HG03095 (cell line): Measurements from ENCODE around the gene HNRNPLL.
A peak's percentile ranks its signal among the peaks of the same experiment; 100 is the strongest.
"Not testable (repeated sequence)": the region's sequence is repeated elsewhere in the genome, so short reads cannot be mapped to it uniquely, and the experiment has no call there.

Experiments
- ATAC-seq: cut with Tn5 transposase; IDR thresholded peaks from one replicate; pipeline ENCODE4 v1.9.1; 2021; ENCODE audit warnings: moderate library complexity; ENCODE audit not compliant: unreplicated experiment

Gene HNRNPLL

GRCh38 chr2:38602732-38603401 is at the start of gene HNRNPLL:
Gene HNRNPLL, minus strand, starts transcription at chr2:38602928. Its CDS starts 302 bp downstream, at chr2:38602626.
- ATAC-seq = peak; percentile 61

DNA sequence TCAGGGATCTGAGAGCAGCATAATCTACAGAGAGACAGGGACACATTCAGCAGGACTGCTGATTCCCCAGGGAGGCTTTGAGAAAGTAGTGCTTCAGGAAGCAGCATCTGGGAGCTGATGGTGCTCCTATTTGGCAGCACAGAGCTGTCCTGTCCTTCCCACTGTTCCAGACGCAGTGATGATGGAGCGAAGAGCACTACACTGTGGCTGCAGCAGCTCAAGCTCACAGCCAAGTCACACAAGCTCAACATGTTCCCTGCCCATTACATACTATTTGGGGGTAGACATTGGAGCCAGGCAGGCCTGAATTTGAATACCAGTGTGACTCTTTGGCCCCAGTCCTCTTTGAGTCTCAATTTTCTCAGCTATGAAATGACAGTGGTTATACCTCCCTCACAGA is 48.0 kb upstream of the HNRNPLL start:
- ATAC-seq = no peak

- no peak for ATAC-seq
These were observed 47.3 kb upstream of the HNRNPLL start for GRCh38 chr2:38650012-38650411.

GRCh38 chr2:38649176-38649728 is 46.5 kb upstream of the HNRNPLL start:
- no peak for ATAC-seq

DNA sequence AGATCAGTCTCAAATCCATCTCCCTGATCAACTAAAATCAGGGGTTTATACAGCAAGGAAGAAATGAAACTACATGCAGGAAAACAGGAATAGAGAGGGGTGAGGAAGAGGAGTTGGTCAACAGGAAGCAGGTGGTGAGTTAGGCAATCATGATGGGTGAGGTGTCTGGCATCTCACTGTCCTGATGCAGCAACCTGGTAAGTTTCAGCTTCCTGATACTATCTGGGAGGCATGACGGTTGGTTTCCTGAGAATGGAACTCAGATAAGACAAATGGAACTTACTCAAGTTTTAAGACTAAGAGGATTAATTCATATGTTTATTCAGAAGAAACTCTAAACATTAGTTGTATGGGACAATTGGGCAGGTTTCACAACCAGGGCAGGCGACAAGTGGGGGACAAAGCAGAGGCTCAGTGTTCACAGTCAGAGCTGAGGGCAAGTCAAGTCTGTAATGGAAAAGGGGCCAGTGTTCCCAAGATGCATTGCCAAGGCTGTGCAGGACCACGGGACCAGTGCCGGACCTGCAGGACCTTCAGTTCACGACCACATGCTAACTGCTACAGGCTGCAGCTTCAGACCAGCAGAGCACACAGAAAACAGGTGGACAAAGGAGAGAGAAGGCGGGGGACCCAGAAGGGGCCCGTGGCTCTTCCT is 45.5 kb upstream of the HNRNPLL start:
- no peak for ATAC-seq

- not testable (repeated sequence) for ATAC-seq
These were observed 41.2 kb upstream of the HNRNPLL start for GRCh38 chr2:38643683-38644511.

GRCh38 chr2:38643021-38643671 is 40.4 kb upstream of the HNRNPLL start:
- no peak for ATAC-seq

DNA sequence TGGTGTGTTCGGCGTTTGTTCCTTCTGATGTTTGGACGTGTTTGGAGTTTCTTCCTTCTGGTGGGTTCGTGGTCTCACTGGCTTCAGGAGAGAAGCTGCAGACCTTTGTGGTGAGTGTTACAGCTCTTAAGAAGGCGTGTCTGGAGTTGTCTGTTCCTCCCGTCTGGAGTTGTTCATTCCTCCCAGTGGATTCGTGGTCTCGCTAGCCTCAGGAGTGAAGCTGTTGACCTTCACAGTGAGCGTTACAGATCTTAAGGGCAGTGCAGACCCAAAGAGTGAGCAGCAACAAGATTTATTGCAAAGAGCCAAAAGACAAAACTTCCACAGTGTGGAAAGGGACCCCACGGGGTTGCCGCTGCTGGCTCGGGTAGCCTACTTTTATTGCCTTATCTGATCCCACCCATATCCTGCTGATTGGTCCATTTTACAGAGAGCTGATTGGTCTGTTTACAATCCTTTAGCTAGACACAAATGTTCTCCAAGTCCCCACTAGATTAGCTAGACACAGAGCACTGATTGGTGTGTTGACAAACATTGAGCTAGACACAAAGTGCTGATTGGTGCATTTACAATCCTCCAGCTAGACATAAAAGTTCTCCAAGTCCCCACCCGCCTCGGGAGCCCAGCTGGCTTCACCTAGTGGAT is 39.8 kb upstream of the HNRNPLL start:
- not testable (repeated sequence) for ATAC-seq

DNA sequence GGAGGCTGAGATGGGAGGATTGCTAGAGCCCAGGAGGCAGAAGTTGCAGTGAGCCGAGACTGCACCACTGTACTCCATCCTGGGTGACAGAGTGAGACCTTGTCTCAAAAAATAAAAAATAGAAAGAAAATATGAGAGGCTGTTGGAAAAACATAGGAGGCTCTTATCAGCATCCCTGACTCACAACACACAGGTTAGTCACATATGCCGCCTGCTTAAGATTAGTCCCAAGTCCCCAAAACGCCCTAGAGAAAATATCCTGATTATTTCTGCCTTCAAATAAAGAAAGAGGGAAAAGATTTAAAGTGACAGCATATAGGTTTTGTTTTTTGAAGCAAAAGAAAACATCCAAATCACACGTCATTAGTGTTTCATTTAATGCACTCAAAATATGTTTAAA is 33.3 kb upstream of the HNRNPLL start:
- no peak for ATAC-seq

DNA sequence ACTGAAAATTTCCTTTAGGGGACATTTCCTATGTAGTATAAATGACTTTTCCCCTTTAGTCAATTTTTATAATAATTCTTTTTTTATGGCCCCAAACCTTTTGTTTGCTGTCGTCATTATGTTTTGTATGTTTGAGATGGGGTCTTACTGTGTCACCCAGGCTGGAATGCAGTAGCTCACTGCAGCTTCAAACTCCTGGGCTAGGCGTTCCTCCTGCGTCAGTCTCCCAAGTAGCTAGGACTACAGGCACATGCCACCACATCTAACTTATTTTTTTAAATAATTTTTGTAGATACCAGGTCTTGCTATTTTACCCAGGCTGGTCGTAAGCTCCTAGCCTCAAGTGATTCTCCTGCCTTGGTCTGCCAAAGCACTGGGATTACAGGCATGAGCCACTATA is 32.4 kb upstream of the HNRNPLL start:
- no peak for ATAC-seq

DNA sequence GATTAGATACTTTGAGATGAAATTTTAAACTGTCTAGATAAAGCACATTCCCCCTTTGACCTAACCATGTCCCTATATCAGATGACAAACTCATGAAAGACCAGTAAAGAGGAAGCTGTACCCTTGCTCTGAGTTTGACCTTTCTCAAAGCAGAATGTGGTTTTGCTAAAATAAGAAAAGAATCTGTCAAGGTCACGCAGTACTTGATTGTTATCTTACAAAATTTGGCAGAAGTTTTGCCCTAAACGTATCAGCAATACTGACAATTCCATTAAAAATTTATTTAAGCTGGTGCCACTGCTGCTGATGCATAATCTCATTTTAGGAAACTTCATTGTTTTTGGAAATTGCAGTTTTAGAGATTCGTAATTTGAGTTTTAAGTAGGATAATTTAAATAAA is 32.0 kb upstream of the HNRNPLL start:
- ATAC-seq = peak; percentile 94

GRCh38 chr2:38633895-38634294 is 31.2 kb upstream of the HNRNPLL start:
- no peak for ATAC-seq

GRCh38 chr2:38632980-38633379 is 30.3 kb upstream of the HNRNPLL start:
- no peak for ATAC-seq

DNA sequence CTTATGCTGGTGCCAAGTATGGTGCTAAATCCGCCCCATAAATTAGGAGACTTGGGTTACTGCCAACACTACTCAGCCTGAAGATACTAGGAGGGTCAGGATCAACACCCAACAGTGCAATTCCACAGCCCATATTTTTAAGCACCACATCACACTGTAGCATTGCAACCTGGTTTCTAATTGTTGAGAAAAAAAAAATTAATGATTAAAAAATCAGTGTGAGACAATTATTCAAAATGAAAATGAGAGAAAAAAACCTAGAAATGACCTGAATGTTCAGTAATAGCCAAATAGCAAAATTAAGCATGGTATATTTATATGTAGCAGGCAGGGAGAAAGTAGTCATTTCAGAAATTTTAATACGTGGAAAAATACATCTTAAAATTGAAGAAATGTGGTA is 29.2 kb upstream of the HNRNPLL start:
- ATAC-seq = no peak

- no peak for ATAC-seq
These were observed 27.0 kb upstream of the HNRNPLL start for GRCh38 chr2:38629684-38630083.

DNA sequence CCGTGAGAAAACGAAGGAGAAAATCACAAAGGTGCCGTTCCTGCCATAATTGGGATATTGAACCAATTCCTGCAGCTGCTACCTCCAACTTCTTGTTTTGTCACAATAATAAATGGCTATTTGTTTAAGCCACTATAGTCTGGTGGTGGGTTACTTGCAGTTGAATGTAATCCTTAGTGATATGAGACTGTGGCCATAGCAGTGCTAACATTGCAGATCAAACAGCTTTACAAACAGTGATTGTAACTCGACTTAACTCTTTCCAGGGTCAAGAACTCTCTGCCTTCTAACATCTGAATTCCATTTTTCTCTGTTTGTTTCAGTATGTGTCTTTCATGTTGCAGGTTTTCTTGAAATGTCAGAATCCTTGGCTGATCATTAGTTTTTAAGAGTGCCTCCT is 24.7 kb upstream of the HNRNPLL start:
- no peak for ATAC-seq

DNA sequence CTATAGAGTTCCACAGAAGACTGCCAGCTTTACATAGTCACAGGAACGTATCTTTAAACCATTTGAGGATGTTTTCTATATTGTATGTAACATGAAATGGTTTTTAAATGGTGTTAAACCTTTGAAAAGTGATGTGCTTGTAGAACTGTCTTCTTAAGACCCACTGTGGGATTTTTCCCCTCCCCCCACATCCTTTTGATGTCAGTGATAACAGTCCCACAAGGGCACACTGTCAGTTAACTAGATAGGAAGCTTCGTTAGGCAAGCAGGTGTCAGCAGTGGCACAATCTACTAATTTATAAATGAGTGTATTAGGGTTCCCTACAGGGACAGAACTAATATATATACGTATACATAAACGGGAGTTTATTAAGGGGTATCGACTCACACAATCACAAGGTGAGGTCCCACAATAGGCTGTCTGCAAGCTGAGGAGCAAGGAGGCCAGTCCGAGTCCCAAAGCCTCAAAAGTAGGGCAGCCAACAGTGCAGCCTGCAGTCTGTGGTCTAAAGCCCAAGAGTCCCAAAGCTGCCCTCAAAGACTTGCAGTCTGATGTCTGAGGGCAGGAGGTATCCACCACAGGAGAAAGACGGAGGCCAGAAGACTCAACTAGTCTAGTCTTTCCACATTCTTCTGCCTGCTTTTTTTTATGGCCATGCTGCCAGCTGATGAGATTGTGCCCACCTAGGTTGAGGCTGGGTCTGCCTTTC is 23.8 kb upstream of the HNRNPLL start:
- ATAC-seq = no peak

DNA sequence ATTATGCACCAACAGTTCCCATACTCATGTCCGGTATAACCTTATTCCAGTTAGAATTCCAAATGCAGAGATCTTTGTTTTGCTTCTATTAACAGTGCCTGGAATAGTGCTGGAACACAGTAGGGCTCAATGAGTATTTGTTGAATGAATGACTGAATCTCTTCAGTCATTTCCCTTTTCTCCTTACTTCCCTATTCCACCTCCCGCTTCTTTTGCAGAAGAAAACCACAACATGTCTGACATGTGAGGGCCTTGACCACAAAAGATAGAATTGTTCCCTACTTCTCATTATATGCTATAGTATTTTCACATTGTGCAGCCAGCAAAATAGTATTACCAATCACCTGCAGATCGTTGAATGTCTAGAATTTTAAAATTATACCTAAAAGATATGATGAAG is 19.5 kb upstream of the HNRNPLL start:
- no peak for ATAC-seq

DNA sequence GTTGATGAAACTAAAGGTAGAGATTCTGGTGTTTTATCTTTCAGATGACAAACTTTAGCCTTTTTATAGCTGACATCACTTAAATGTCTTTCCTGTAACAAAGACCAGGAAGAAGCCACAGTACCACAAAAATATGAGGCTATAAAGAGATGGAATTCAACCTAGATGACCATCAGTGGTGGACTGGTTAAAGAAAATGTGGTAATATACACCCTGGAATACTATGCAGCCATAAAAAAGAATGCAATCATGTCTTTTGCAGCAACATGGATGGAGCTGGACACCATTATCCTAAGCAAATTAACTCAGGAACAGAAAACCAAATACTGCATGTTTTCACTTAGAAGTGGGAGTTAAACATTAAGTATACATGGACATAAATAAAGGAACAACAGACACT is 18.3 kb upstream of the HNRNPLL start:
- ATAC-seq = no peak
